HG03342 (cell line): ENCODE measurements around the gene TBX2.
"Not testable (repeated sequence)": the region's sequence is repeated elsewhere in the genome, so short reads cannot be mapped to it uniquely, and the experiment has no call there.

ENCODE experiments used
- ATAC-seq: cut with Tn5 transposase; IDR thresholded peaks from one replicate; pipeline ENCODE4 v1.9.1; 2021; ENCODE audit warnings: mild to moderate bottlenecking, moderate library complexity; ENCODE audit not compliant: unreplicated experiment

The TBX2 gene

DNA sequence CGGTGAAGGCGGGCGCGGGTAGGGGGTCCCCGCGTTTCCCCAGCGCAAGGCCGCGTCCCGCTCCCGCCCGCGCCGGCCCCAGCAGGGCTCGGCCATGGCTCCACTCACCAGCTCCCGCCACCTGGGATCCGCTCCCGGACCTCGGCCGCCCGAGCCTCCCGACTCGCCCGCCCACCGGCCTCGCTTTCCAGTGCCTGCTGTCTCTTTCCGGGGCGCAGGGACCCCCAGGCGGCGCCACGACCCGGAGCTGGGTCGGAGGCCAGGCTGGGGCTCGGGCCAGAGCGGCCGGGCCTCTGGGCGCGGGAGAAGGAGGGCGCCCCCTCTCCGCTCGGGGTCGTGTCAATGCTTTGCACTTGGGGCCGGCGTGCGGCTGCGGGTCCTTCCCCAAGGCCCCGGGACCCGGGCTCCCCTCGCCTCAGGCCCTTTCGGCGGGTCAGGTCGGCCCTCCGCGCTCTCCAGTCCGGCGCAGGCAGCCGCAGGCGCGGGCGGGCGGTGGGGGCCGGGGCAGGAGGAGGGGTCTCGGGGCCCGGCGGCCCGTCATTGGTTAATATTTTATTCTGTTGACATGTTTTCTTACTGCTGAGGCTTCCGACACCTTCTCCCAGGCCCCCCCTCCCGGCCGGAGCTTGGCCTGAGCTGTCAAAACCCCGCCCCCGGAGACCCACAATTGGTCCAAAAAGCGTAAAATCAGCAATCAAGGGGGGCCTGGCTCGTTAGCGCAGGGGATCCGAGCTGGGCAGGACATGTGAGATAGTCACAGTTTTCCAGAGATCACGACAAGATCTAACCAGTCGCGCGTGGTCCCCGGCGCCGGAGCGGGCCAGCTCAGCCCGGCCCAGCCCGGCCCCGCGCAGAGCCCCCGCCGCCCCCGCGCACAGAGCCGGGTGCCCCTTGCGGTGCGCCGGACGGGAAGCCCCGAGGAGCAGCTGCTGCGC is at the start of gene TBX2:
Gene TBX2, plus strand, starts transcription at position 713 of the 935 bp plus-strand sequence. CDS start 334 bp downstream, outside the sequence.
- ATAC-seq = no peak

DNA sequence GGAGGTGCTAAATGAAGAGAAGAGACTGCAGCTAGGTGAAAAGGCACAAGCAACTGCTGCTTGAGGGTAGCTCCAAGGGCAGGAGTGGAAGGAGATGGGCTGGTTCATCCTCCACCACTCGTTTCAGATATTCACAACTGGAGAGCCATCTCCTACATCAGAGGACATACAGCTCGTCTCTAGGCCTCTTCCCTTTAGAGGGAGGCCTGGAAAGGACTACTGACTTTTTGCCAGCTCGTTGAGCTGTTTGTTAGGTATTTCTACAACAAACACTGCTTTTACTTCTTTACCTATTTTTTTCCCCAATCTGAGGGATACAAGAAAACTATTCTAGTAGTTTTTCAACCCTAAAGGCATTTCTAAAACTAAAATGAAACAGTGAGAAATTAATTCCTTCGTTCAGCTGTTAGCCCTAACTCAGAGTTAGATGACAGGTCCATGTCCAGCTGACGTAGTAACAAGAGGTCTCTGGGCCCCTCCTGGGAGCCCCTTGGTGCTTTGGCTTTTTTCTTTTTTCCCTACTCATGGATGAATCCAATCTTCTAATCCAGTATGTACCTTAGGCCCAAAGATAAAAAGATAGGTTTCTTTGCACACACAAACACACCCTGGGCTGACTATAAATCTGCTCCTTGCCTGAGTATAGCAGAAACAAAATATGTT is 47.8 kb upstream of the TBX2 start:
- no peak for ATAC-seq

DNA sequence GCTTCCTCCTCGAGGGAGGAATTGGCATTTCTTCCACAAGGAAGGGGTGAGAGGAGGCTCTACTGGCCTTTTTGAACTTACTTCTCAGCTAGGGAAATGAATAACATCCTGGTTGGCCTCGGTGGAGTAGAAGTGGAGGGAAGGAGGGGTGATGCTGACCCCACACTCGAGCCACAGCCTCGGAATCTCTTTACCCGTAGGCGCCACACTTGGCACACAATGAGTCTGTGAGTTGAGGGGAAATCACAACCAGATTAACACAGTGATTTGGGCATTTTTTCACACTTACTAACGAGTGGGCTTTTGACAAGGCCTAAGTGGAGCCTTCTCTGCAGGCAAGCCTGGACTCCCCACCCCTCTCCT is 47.3 kb upstream of the TBX2 start:
- ATAC-seq = no peak

DNA sequence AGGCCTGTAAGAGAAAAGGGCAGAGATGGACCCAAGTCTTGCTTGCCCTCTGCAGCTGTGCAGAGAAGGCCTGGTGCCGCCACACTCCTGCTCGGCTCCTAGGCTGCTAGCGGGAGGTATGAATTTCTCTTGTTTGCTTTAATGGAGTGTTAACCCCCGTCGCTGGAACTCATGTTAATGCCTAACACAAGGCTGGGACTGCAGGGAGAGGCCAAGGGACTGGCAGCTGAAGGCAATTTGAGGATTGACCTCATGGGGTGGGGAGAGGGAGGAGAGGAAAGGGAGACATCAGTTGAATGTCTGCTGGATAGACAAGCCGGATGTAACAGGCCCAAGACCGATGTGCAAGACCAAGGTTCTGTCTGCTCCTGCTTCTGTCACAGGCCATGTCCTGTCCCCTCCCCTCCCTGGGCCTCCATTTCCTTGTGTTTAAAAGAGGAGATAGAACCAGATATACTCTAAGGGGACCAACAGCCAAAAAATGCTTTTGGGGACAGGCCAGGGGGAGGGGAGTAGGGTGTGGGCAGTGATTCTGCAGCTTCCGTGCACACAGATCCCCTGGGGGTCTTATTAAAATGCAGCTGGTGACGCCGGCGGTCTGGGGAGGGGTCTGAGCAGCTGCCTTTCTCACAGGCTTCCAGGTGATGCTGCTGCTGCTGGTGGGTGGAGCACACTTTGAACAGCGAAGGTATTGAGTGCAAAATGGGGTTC is 46.7 kb upstream of the TBX2 start:
- ATAC-seq = no peak

DNA sequence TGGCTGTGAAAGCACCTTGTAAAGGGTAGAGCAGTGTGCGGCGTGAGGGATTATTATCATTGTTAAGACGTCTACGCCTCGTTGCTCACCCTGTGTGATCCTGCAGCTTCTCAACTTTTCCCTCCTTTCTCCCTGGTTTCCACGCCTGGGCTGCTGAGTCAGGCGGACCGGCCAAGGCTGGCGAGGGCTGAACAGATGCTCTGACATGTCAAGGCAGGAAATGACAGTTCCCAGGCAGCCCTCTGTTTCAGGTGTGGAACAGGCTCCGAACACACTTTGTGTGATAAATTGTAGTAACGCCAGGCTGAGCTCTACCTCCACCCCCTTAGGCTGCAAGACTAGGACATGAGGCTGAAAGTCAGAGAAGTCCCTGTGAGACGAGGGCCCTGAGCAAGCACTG is 46.0 kb upstream of the TBX2 start:
- ATAC-seq = no peak

DNA sequence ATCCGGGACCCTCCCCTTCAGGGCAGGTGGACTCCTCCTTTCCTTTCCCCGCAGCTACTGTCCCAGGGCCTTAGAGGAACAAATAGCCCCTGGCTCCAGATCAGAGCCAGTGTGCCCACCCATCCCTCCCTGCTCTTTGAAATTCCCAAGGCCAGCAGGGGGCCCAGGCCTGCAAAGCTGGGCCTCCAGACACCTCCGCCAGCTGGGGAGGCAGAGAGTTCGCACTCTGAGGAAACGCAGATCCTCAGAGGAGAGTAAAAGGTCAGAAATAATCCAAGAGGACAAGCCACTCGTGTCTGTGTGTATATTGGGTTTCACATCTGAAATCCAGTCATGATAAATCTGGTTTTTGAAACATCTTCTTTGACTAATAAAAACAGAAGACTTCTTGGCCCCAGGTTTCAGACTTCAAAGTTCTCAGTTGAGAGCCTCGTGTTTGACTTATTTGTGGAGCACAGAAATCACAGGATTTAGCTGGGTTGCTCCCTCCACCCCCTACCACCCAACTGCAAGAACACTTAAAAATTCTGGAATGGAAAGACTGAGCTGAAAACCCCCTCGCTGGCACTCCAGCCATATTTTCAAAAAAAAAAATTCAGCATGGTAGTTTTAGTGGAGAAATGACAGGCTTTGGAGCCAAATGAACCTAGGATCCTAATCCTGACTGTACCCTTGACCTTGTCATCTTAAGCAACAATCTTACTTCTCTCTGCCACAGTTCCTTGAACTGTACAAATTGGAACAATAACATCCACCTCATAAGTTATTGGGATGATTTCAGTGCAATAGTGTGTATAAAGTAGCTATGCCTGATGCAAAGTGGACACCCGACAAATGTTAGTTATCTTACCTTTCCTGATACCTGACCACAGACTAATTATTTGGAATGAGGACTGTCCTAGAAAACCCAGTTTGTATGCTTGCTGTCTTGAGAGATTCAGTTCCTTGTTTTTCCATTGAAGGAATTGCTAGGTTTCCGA is 44.5 kb upstream of the TBX2 start:
- no peak for ATAC-seq

DNA sequence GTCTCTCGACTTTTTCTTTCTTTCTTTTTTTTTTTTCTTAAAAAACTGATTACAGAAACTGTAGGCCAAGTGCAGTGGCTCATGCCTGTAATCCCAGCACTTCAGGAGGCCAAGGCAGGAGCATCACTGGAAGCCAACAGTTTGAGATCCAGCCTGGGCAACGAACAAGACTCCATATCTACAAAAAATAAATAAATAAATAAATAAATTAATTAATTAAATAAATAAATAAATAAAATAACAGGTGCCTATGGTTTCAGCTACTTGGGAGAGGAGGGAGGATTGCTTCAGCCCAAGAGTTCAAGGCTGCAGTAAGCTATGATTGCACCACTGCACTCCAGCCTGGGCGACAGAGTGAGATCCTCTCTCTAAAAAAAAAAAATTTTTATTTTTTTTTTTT is 42.6 kb upstream of the TBX2 start:
- ATAC-seq = not testable (repeated sequence)

DNA sequence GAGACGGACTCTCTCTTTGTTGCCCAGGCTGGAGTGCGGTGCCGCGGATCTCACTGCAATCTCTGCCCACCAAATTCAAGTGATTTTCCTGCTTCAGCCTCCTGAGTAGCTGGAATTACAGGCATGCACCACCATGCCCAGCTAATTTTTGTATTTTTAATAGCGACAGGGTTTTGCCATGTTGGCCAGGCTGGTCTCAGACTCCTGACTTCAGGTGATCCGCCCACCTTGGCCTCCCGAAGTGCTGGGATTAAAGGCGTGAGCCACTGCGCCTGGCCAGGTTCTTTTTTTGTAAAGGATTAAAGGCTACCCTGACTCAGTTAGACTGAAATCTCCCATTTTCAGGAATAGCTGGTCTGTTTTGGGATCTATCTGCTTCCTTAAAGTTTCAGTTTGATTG is 40.1 kb upstream of the TBX2 start:
- not testable (repeated sequence) for ATAC-seq

DNA sequence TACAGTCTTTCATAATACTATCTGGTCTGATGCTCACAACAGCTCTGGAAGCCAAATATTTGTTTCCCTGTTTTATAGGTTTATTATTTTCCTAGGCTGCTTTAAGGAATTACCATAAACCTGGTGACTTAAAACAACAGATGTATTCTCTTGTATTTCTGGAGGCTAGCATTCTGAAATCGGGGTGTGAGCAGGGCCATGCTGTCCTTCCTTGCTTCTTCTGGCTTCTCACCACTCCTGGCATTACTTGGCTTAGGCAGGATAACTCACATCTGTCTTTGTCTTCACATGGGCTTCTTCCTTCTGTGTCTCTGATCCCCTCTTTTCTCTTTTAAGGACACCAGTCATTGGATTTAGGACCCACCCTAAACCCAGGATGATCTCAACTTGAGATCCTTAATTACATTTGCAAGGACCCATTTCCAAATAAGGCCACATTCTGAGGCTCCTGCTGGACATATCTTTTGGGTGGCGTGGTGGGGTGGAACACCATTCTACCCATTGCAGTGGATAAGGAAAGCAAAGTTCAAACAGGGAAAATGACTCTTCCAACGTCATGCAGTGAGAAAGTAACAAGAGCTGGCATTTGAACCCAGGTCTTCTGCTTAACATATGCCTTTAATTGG is 39.2 kb upstream of the TBX2 start:
- no peak for ATAC-seq

DNA sequence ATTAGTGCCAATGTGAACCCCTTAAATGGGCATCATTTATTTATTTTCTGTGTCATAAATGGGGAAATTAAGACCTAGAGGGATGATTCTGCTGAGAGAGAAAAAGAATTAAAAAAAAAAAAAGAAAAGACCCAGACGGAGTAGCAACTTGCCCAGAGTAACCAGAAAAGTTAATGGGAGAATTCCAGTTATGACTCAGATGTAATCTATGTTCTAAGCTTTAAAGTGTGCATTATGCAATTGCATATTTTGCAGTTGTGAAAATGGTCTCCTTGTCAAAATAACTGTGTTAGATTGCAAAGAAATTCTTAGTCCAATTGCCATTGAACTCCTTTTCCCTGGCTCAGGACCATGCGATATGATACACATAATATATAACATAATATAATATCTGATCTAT is 38.6 kb upstream of the TBX2 start:
- ATAC-seq = no peak

DNA sequence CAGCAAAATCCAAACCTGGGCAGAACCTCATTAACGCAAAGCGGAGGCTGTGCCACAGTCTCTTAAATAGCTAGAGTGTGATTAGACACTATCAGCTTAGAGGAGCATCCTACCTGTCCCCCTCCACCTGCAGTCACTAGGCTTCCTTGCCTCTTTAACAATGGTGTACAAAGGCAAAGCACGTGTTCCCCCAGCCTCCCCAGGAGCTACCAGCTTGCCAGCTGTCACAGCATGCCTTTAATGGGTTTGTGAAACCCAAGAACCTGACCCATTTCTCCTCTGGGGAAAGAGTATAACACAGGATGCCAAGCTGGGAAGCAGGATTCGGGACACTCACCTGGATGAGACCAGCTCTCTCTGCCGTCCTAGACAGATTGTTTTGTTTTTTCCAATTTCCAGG is 37.2 kb upstream of the TBX2 start:
- ATAC-seq = no peak

DNA sequence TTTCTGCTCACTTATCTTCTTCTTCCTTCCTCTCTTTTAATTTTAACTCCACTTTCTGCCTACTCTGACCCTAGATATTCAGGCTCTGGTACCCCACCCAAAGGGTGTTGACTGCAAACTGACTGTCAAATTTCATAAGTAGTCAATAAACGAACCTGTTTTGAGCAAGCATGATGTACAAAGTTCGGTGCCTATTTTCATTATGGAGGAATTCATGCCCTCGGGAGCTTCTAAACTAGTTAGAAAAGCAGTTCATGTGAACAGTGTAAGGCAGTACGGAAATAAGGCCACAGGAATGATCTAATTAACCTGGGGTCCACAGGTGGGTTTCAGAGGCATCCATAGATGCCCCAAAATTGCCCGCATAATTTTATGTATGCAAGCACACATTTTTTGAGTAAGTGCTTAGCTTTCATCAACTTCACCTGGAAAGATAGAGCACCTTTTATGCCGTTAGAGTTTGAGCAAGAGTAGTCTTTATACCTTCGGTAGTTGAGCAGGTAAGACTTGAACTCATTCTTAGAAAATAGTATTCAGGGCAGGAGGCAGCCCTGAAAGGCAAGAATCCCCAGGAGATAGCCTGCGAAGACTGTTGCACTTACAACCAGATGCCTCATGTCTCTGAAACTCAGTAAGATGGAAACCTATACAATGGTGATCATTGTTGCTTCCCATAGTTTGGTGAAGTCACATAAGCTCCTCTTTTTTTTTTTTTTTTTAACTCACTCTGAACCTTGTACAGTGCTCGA is 36.6 kb upstream of the TBX2 start:
- ATAC-seq = no peak

DNA sequence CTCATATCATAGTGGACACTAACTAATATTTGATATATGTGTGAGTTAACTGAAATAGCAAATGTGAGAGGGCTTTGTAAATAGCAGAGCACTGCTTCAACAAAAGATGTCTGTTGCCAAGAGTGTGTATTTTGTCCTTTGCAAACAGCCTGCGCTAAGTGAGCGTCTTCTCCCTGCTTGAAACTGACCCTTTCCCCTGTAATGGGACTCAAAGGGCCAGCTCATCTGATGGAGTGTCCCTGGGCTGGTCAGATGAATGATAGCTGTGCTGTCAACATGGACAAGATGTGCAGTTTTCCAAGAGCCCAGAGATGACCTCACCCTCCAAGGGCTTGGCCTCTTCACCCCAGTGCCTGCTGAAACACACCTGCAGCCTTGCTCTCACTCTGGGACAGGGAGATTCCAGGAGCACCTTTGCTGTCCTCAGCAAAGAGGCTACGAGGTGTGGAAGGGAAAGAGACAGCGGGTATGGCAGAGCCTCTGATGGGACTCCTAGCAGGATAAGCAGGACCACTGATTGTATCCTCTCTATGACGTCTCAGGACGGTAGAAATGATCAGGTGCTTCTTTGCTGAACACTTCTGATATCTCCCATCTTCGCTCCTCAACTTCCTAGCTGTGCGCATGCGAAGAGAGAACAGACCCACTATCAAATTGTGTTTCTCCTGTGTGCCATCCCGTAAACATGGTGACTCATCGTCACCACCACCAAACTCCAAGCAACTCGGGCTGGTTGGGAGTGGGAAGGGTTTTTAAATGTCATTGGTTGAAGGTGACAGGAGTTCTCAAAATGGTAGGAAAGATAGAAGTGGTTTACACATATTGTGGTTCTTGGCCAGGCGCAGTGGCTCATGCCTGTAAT is 35.8 kb upstream of the TBX2 start:
- ATAC-seq = no peak

DNA sequence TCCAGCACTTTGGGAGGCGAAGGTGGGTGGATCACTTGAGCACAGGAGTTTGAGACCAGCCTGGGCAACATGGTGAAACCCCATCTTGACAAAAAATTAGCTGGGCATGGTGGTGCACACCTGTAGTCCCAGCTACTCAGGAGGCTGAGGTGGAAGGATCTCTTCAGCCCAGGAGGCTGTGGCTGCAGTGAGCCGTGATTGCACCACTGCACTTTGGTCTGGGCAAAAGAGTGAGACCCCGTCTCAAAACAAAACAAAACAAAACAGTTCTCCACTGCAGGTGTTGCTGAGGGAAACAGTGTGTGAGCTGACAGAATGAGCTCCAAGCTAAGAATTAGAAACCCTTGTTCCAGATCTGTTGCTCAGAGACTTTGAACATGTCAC is 35.2 kb upstream of the TBX2 start:
- ATAC-seq = no peak

DNA sequence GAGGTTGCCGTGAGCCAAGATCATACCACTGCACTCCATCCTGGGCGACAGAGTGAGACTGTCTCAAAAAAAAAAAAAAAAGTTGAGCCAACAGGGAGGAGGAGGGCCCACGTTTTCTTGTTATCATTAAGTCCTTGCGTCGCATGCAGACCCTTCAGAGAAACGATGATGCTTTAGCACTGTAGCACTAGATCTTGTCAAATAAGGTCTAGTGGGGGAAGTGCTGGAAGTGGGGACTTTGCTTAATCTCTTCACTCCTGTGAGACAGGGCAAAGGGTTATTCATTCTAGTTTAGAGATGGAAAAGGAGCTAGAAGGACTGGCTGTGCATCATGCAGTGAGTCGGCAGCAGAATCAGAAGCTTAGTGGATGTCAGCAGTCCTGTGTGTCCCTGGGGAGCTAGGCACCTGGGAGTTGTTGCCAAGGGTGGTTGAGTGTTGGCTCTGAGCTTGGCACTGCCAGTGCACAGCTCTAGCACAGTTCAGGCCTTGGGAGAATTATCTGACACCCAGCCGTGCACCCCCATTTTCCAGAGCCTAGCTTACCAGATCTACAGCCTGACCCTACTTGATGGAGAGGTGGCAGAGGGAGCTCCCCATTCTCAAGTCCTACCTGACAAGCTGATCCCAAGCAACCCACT is 33.4 kb upstream of the TBX2 start:
- no peak for ATAC-seq

DNA sequence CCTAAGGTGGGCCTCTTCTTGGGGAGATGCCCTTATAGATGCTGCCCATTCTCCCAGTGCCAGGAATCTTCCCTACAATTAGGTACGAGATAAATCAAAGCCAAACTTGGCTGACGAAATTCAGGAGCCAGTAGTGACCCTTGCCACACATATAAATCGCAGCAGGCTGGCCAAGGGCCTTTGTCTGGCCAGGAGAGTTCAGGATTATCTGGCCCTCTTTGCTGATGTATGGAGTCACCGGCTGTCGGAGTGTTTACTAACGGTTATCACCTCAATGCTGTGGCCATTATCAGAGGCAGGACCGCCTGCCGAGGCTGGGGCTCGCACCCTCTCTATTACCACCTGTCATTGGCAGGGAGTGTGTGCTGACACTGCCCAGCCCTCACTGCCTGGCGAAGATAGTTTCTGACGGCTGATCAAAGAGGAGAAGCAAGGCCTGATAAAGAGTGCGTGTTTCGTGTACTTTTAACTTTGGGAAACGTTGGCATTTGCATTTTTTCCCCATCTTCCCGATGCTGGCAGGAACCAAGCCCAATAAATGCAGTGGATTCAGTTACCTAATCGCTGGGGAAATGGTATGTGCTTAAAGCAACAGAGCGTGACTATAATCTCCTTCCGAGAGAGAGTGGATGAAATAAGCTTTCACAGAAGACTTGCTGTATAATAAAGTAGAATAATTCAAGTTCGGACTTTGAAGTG is 32.8 kb upstream of the TBX2 start:
- ATAC-seq = no peak

DNA sequence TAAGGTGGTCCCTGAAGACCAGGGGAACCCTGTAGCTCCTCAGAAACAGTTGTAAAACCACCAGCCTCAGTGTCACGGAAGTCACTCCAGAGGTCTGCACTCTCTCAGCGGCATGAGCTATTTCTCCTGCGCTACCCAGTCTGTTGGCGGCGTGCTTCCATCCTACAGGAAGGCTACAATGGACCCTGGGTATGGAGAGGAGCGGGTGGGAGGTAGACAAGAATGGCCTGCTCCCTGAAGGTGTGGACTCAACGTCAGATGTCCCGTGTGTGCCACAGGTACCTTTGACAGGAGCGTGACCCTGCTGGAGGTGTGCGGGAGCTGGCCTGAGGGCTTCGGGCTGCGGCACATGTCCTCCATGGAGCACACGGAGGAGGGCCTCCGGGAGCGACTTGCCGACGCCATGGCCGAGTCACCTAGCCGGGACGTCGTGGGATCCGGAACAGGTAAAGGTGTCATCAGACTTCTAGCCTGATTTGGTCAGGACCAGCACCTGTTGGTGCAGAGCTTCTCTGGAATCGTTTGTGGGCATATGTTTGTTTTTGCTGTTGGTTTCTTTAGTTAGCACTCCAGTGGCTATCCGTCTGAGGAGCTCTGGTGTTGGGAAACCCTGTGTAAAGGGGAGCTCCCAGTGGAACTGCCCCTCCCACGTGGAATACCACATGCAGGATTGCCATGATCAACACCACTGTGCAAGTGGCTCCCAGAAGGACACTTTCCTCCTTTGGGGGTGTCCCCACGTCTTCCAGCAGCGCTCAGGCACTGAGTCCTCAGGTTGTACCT is 31.4 kb upstream of the TBX2 start:
- no peak for ATAC-seq
